ENCODE measurements around the gene TEKT3. TPM values are rescaled to one million over a fixed set of nuclear protein-coding genes. Genes with fewer than 3 reads are reported as not detected.

Gene TEKT3
- total RNA-seq, 2 experiments from 2014 or later = not detected

DNA sequence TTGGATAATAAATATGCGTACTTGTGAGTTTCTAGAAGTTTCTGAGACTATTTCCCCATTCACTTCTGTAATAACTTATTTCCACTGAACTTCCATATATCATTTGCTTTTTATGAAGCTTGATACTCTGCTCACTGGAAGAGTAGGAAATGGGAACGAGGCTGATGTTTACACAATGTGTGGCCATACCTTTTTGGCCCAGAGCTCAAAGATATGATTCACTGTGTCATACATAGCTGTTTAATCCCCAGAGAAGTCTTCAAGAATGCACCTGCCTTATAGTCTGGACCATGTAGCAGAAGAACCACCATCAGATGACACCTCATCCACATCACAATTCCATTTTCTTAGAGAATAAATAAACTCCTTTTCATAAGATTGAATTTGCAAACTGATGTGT is 40.3 kb upstream of the TEKT3 start:
- H4K20me1 ChIP-seq (ENCODE audit: insufficient read depth, low read length) = no peaks in the 10 kb centered on the region
- no peaks in the 10 kb centered on the region for H3K79me2 ChIP-seq (ENCODE audit: insufficient read depth, low read depth, low read length)
- ChIA-PET CTCF (ENCODE audit: unreplicated experiment) (no interaction called here), POLR2A (no interaction called here)
- no peaks in the 10 kb centered on the region for H3K9me2 ChIP-seq (ENCODE audit: insufficient read depth, low read length)
- H2AFZ ChIP-seq (ENCODE audit: low read length) = no peak overlapping the region
- H3K4me2 ChIP-seq (ENCODE audit: low read length) = no peak overlapping the region
- H3K4me1 ChIP-seq (ENCODE audit: insufficient read depth, low read length, poor library complexity, severe bottlenecking) = no peaks in the 10 kb centered on the region
- no peak overlapping the region for H3K27ac ChIP-seq (ENCODE audit: low read depth, low read length, poor library complexity, severe bottlenecking)
- no peaks in the 10 kb centered on the region for H3K9me3 ChIP-seq (ENCODE audit: low read length)
- TF ChIP-seq CTCF (conservative IDR thresholded peaks at IDR 0.05; ENCODE audit: low read length) (no peak), EZH2phosphoT487 (IDR thresholded peaks at IDR 0.05; ENCODE audit: borderline replicate concordance, low read depth, low read length) (no peak)
- intact Hi-C loops (cut with micrococcal nuclease; ENCODE audit: unreplicated experiment) = no loop called here
- BruUV-seq (replicated peaks) = no TSS peak
- DNase-seq (ENCODE audit: low spot score) = no peak
- no peak overlapping the region for H3K4me3 ChIP-seq (ENCODE audit: low read depth, low read length, poor library complexity, severe bottlenecking)
- no peaks in the 10 kb centered on the region for H3K36me3 ChIP-seq (ENCODE audit: insufficient read depth, low read length)

GRCh38 chr17:15380446-15380845 is 39.0 kb upstream of the TEKT3 start:
- no peak overlapping the region for H3K4me2 ChIP-seq (ENCODE audit: low read length)
- POLR2A ChIA-PET = no interaction called here

GRCh38 chr17:15379659-15380058 is 38.3 kb upstream of the TEKT3 start:
- no peaks in the 10 kb centered on the region for H3K9me3 ChIP-seq (ENCODE audit: low read length)
- DNase-seq (ENCODE audit: low spot score) = no peak

More at GRCh38 chr17:15380446-15380845, 39.0 kb upstream of the TEKT3 start:
- H3K4me1 ChIP-seq (ENCODE audit: insufficient read depth, low read length, poor library complexity, severe bottlenecking) = no peaks in the 10 kb centered on the region
- H3K79me2 ChIP-seq (ENCODE audit: insufficient read depth, low read depth, low read length) = no peaks in the 10 kb centered on the region
- H3K9me3 ChIP-seq (ENCODE audit: low read length) = no peaks in the 10 kb centered on the region
- no peak overlapping the region for H3K4me3 ChIP-seq (ENCODE audit: low read depth, low read length, poor library complexity, severe bottlenecking)
- no peak for TF ChIP-seq CTCF (conservative IDR thresholded peaks at IDR 0.05; ENCODE audit: low read length)
- no peak for TF ChIP-seq EZH2phosphoT487 (IDR thresholded peaks at IDR 0.05; ENCODE audit: borderline replicate concordance, low read depth, low read length)
- H3K9me2 ChIP-seq (ENCODE audit: insufficient read depth, low read length) = no peaks in the 10 kb centered on the region
- intact Hi-C loops (cut with micrococcal nuclease; ENCODE audit: unreplicated experiment) = no loop called here
- BruUV-seq (replicated peaks) = no TSS peak
- H3K36me3 ChIP-seq (ENCODE audit: insufficient read depth, low read length) = no peaks in the 10 kb centered on the region
- no peak overlapping the region for H3K27ac ChIP-seq (ENCODE audit: low read depth, low read length, poor library complexity, severe bottlenecking)
- H2AFZ ChIP-seq (ENCODE audit: low read length) = no peak overlapping the region
- CTCF ChIA-PET (ENCODE audit: unreplicated experiment) = no interaction called here
- no peak for DNase-seq (ENCODE audit: low spot score)
- no peaks in the 10 kb centered on the region for H4K20me1 ChIP-seq (ENCODE audit: insufficient read depth, low read length)

More at GRCh38 chr17:15379659-15380058, 38.3 kb upstream of the TEKT3 start:
- Histone ChIP-seq H3K4me3 (ENCODE audit: low read depth, low read length, poor library complexity, severe bottlenecking) (no peak overlapping the region), H4K20me1 (ENCODE audit: insufficient read depth, low read length) (no peaks in the 10 kb centered on the region), H3K4me2 (ENCODE audit: low read length) (no peak overlapping the region), H3K9me2 (ENCODE audit: insufficient read depth, low read length) (no peaks in the 10 kb centered on the region), H3K36me3 (ENCODE audit: insufficient read depth, low read length) (no peaks in the 10 kb centered on the region), H3K4me1 (ENCODE audit: insufficient read depth, low read length, poor library complexity, severe bottlenecking) (no peaks in the 10 kb centered on the region), H2AFZ (ENCODE audit: low read length) (no peak overlapping the region), H3K79me2 (ENCODE audit: insufficient read depth, low read depth, low read length) (no peaks in the 10 kb centered on the region), H3K27ac (ENCODE audit: low read depth, low read length, poor library complexity, severe bottlenecking) (no peak overlapping the region)
- no peak for TF ChIP-seq CTCF (conservative IDR thresholded peaks at IDR 0.05; ENCODE audit: low read length)
- TF ChIP-seq EZH2phosphoT487 (IDR thresholded peaks at IDR 0.05; ENCODE audit: borderline replicate concordance, low read depth, low read length) = no peak
- intact Hi-C loops (cut with micrococcal nuclease; ENCODE audit: unreplicated experiment) = no loop called here
- POLR2A ChIA-PET = no interaction called here
- no TSS peak for BruUV-seq (replicated peaks)
- CTCF ChIA-PET (ENCODE audit: unreplicated experiment) = no interaction called here
